ENCODE data around the gene PARP11. TPM values are rescaled to one million over a fixed set of nuclear protein-coding genes. Genes with fewer than 3 reads are reported as not detected.
"Not testable (repeated sequence)": the region's sequence is repeated elsewhere in the genome, so short reads cannot be mapped to it uniquely, and the experiment has no call there.

PARP11 gene
- polyA plus RNA-seq, 12 donors: 7.2 to 10.3 (median 8.5) TPM; not detected in 1

- peak; percentile 88 for DNase-seq
Measured at GRCh38 chr12:3885277-3886094, 12.3 kb upstream of the PARP11 start.

GRCh38 chr12:3884671-3885070 is 11.5 kb upstream of the PARP11 start:
- DNase-seq: no peak

GRCh38 chr12:3882896-3883564 is 9.8 kb upstream of the PARP11 start:
- no peak for DNase-seq

GRCh38 chr12:3882406-3882805 is 9.2 kb upstream of the PARP11 start:
- DNase-seq: no peak

- DNase-seq: no peak
Measured at GRCh38 chr12:3881281-3881950, 8.2 kb upstream of the PARP11 start.

GRCh38 chr12:3879846-3880245 is 6.6 kb upstream of the PARP11 start:
- no peak for DNase-seq

GRCh38 chr12:3871356-3871755 is 1.8 kb downstream of the PARP11 start:
- DNase-seq: no peak

GRCh38 chr12:3869865-3870264 is 3.3 kb downstream of the PARP11 start:
- no peak for DNase-seq

GRCh38 chr12:3869433-3869832 is 3.8 kb downstream of the PARP11 start:
- DNase-seq: no peak

GRCh38 chr12:3863756-3864155 is 9.4 kb downstream of the PARP11 start:
- DNase-seq: no peak

GRCh38 chr12:3842517-3842916 is 30.7 kb downstream of the PARP11 start:
- no peak for DNase-seq

- DNase-seq: no peak
Measured at GRCh38 chr12:3841783-3842182, 31.4 kb downstream of the PARP11 start.

GRCh38 chr12:3840833-3841232 is 32.4 kb downstream of the PARP11 start:
- DNase-seq: not testable (repeated sequence)

- DNase-seq: not testable (repeated sequence)
Measured at GRCh38 chr12:3839745-3840144, 33.5 kb downstream of the PARP11 start.

- DNase-seq: not testable (repeated sequence)
Measured at GRCh38 chr12:3838701-3839548, 34.3 kb downstream of the PARP11 start.

- no peak for DNase-seq
Measured at GRCh38 chr12:3838076-3838475, 35.1 kb downstream of the PARP11 start.

GRCh38 chr12:3837049-3837448 is 36.1 kb downstream of the PARP11 start:
- DNase-seq: no peak

- no peak for DNase-seq
Measured at GRCh38 chr12:3836641-3837040, 36.6 kb downstream of the PARP11 start.

- DNase-seq: no peak
Measured at GRCh38 chr12:3835914-3836313, 37.3 kb downstream of the PARP11 start.

GRCh38 chr12:3834774-3835173 is 38.4 kb downstream of the PARP11 start:
- DNase-seq: no peak

- DNase-seq: no peak
Measured at GRCh38 chr12:3833670-3834310, 39.4 kb downstream of the PARP11 start.

Measured in muscle of arm (tissue), 12 donors.